PC-3 (cell line): ENCODE results near the gene TIMM17A. TPM values are rescaled to one million over a fixed set of nuclear protein-coding genes. Genes with fewer than 3 reads are reported as not detected.
"Not testable (repeated sequence)": the region's sequence is repeated elsewhere in the genome, so short reads cannot be mapped to it uniquely, and the experiment has no call there.

ENCODE experiments used
- ATAC-seq: fragments of 200-7000 bp; cut with Tn5 transposase; 2 replicates; pipeline ENCODE4 v1.9.1; 2020; ENCODE audit warnings: mild to moderate bottlenecking, moderate library complexity
- BruUV-seq: library from RNA; stranded (reverse); fragments of 400-500 nt; replicated peaks from 2 replicates; lab custom pipeline; 2021; lab: Mats Ljungman, UMichigan
- CTCF ChIA-PET: fragments of 300-600 bp; sonication (Branson Sonifier 250); formaldehyde crosslinking; loops from one replicate; lab custom pipeline; 2022; ENCODE audit warnings: antibody characterized with exemption; lab: Charles Lee
- POLR2A ChIA-PET: fragments of 300-600 bp; sonication (Branson Sonifier 250); formaldehyde crosslinking; loops from one replicate; lab custom pipeline; 2022; ENCODE audit warnings: antibody characterized with exemption; ENCODE audit not compliant: unreplicated experiment; lab: Charles Lee
- DNase-seq: peaks from one replicate; pipeline ENCODE4 v3.0.0-alpha.2; 2015
- H2AFZ ChIP-seq: fragments of 300-600 bp; sonication (generic); 2 replicates; pipeline ENCODE4 v1.6.0; 2016; ENCODE audit warnings: antibody characterized with exemption, low read length
- H3F3A ChIP-seq: fragments of 300-600 bp; sonication (generic); one replicate; pipeline ENCODE4 v1.6.0; 2017; ENCODE audit warnings: antibody characterized with exemption, low read length, control low read depth, mild to moderate bottlenecking; ENCODE audit not compliant: unreplicated experiment
- H3K27ac ChIP-seq: fragments of 300-600 bp; sonication (generic); 2 replicates; pipeline ENCODE4 v1.5.1; 2016; ENCODE audit warnings: mild to moderate bottlenecking, low read length
- H3K27me3 ChIP-seq: fragments of 300-600 bp; sonication (generic); 2 replicates; pipeline ENCODE4 v1.6.1; 2016; ENCODE audit warnings: low read length, mixed read lengths
- H3K36me3 ChIP-seq: fragments of 300-600 bp; sonication (generic); 2 replicates; pipeline ENCODE4 v1.6.1; 2016; ENCODE audit warnings: low read depth, mixed run types, low read length, mixed read lengths
- H3K4me1 ChIP-seq: fragments of 300-600 bp; sonication (generic); 2 replicates; pipeline ENCODE4 v1.5.1; 2016; ENCODE audit warnings: low read length; ENCODE audit not compliant: insufficient read depth
- H3K4me2 ChIP-seq: fragments of 300-600 bp; sonication (generic); 2 replicates; pipeline ENCODE4 v1.6.0; 2016; ENCODE audit warnings: low read length
- H3K4me3 ChIP-seq: fragments of 300-600 bp; sonication (generic); 2 replicates; pipeline ENCODE4 v1.5.1; 2016; ENCODE audit warnings: mild to moderate bottlenecking, low read length, mixed read lengths
- H3K79me2 ChIP-seq: fragments of 300-600 bp; sonication (generic); 2 replicates; pipeline ENCODE4 v1.6.1; 2017; ENCODE audit warnings: low read length, mixed read lengths
- H3K9ac ChIP-seq: fragments of 300-600 bp; sonication (generic); 2 replicates; pipeline ENCODE4 v1.6.0; 2016; ENCODE audit warnings: mild to moderate bottlenecking, low read length
- H3K9me2 ChIP-seq: fragments of 300-600 bp; sonication (generic); replicated peaks from 2 replicates; pipeline ENCODE4 v1.6.1; 2016; ENCODE audit warnings: mixed run types, low read length, mixed read lengths
- H3K9me3 ChIP-seq: fragments of 300-600 bp; sonication (generic); 2 replicates; pipeline ENCODE4 v1.6.1; 2016; ENCODE audit warnings: low read length, mixed read lengths
- H4K20me1 ChIP-seq: fragments of 300-600 bp; sonication (generic); 2 replicates; pipeline ENCODE4 v1.6.1; 2016; ENCODE audit warnings: low read length, mixed read lengths
- CTCF ChIP-seq: fragments of 300-600 bp; sonication (generic); conservative IDR thresholded peaks from 2 replicates; pipeline ENCODE4 v1.5.1; 2017; ENCODE audit warnings: antibody characterized with exemption, low read depth, mild to moderate bottlenecking, low read length
- EZH2 ChIP-seq: fragments of 300-600 bp; sonication (generic); IDR thresholded peaks from one replicate; pipeline ENCODE4 v1.6.1; 2017; ENCODE audit warnings: antibody characterized with exemption, mild to moderate bottlenecking, low read length; ENCODE audit not compliant: unreplicated experiment
- EZH2phosphoT487 ChIP-seq: fragments of 300-600 bp; sonication (generic); IDR thresholded peaks from 2 replicates; pipeline ENCODE4 v1.6.1; 2018; ENCODE audit warnings: mild to moderate bottlenecking, antibody characterized with exemption, low read length, borderline replicate concordance
- intact Hi-C: fragments of 100-400 bp; cut with micrococcal nuclease; formaldehyde crosslinking; loops from 2 replicates; pipeline ENCODE4 v1.9.0; 2023
- microRNA-seq: library from miRNA; unstranded; fragments of <30 nt; microRNA quantifications from one replicate; pipeline ENCODE4 v1.1.0, GENCODE V29; 2020; ENCODE audit not compliant: unreplicated experiment
- total RNA-seq: library from RNA; depleted of rRNA; stranded (reverse); fragments of >200 nt; gene quantifications from 2 replicates; pipeline ENCODE4 v1.2.3, GENCODE V29; 2014; rRNA removed

Gene TIMM17A
- total RNA-seq, 1 experiment from 2014 or later: 57.7 TPM

GRCh38 chr1:202018468-202019234 lies 63.3 kb downstream of the TIMM17A start:
- Histone ChIP-seq H2AFZ (no peak overlapping the region), H3K4me1 (peaks cover 85% of the 10 kb centered on the region), H3K9ac (peak overlapping the region; percentile 73), H3K79me2 (peaks cover 28% of the 10 kb centered on the region), H4K20me1 (peaks cover 20% of the 10 kb centered on the region), H3K27ac (peak overlapping the region; percentile 99), H3K27me3 (no peaks in the 10 kb centered on the region), H3K4me2 (peak overlapping the region; percentile 77), H3K9me2 (no peaks in the 10 kb centered on the region), H3K36me3 (peaks cover 16% of the 10 kb centered on the region), H3K9me3 (no peaks in the 10 kb centered on the region), H3F3A (no peaks in the 10 kb centered on the region), H3K4me3 (peak overlapping the region; percentile 49; the same call in 1 of the 2 replicates)
- CTCF ChIA-PET: no interaction called here
- ATAC-seq (peak; percentile 73), DNase-seq (peak; percentile 89)
- intact Hi-C loops: loop anchor here (1.0 to 2.0 kb wide), 4 partner anchors 8 to 40 kb away; partner anchors contain the start of gene ELF3
- BruUV-seq: no TSS peak
- TF ChIP-seq CTCF (no peak), EZH2phosphoT487 (no peak), EZH2 (no peak)
- POLR2A ChIA-PET: interaction anchor here (0.5 to 1.6 kb wide), 2 partner anchors 16 to 45 kb away, joined by 7 to 8 read pairs; no protein-coding TSS in a partner anchor

- H3F3A ChIP-seq, H2AFZ ChIP-seq, H3K9me2 ChIP-seq, H3K9me3 ChIP-seq, CTCF ChIA-PET, POLR2A ChIA-PET, H3K27me3 ChIP-seq, BruUV-seq, ATAC-seq: not testable (repeated sequence)
- H3K9ac ChIP-seq: peak overlapping the region; percentile 73
- H3K4me3 ChIP-seq: peak overlapping the region; percentile 42; the same call in 1 of the 2 replicates
- H4K20me1 ChIP-seq: peaks cover 15% of the 10 kb centered on the region
- peak overlapping the region; percentile 77 for H3K4me2 ChIP-seq
- H3K27ac ChIP-seq: peak overlapping the region; percentile 99
- peaks cover 79% of the 10 kb centered on the region for H3K4me1 ChIP-seq
- H3K79me2 ChIP-seq: peaks cover 22% of the 10 kb centered on the region
- peak; percentile 77 for DNase-seq
- intact Hi-C loops: loop anchor here (1.0 to 2.0 kb wide), 2 partner anchors 10 to 16 kb away; no protein-coding TSS in a partner anchor
- peaks cover 11% of the 10 kb centered on the region for H3K36me3 ChIP-seq
Measured at GRCh38 chr1:202019235-202019558, 63.9 kb downstream of the TIMM17A start.

Small RNA genes lying within 50 kb of the gene (microRNA-seq; reads per million reads assigned to microRNA genes)
- gene MIR6740: not detected

Other genes with a start within 250 kb of the TIMM17A start
- 21.6 and 23.6 TPM in 2 replicates for gene IPO9, start 126.3 kb upstream of the TIMM17A start, total RNA-seq
- gene SHISA4, start 66.6 kb upstream of the TIMM17A start, total RNA-seq: 12.4 and 14.3 TPM in 2 replicates
- 0.06 and 0.07 TPM in 2 replicates for gene LMOD1, start 9.0 kb upstream of the TIMM17A start, total RNA-seq
- 64.7 and 74.8 TPM in 2 replicates for gene RNPEP, start 27.1 kb downstream of the TIMM17A start, total RNA-seq
- gene ELF3, start 55.1 kb downstream of the TIMM17A start, total RNA-seq: 399 and 460 TPM in 2 replicates
- gene GPR37L1, start 167.4 kb downstream of the TIMM17A start, total RNA-seq: 0.04 TPM in 1 of 2 replicates, not detected in the other
- 20.4 and 26.4 TPM in 2 replicates for gene ARL8A, start 189.2 kb downstream of the TIMM17A start, total RNA-seq
- gene PTPN7, start 205.1 kb downstream of the TIMM17A start, total RNA-seq: not detected in 2 replicates
- 0.23 and 0.26 TPM in 2 replicates for gene LGR6, start 238.3 kb downstream of the TIMM17A start, total RNA-seq